ENCODE measurements around the gene BTRC.

GRCh38 chr10:101487399-101487798 lies 133.4 kb downstream of the BTRC start:
- no peak for TF ChIP-seq POLR2A (IDR thresholded peaks at IDR 0.05)
- TF ChIP-seq, protein P1, sequence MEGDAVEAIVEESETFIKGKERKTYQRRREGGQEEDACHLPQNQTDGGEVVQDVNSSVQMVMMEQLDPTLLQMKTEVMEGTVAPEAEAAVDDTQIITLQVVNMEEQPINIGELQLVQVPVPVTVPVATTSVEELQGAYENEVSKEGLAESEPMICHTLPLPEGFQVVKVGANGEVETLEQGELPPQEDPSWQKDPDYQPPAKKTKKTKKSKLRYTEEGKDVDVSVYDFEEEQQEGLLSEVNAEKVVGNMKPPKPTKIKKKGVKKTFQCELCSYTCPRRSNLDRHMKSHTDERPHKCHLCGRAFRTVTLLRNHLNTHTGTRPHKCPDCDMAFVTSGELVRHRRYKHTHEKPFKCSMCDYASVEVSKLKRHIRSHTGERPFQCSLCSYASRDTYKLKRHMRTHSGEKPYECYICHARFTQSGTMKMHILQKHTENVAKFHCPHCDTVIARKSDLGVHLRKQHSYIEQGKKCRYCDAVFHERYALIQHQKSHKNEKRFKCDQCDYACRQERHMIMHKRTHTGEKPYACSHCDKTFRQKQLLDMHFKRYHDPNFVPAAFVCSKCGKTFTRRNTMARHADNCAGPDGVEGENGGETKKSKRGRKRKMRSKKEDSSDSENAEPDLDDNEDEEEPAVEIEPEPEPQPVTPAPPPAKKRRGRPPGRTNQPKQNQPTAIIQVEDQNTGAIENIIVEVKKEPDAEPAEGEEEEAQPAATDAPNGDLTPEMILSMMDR (IDR thresholded peaks at IDR 0.05): no peak
- TF ChIP-seq POLR2AphosphoS5 (IDR thresholded peaks at IDR 0.05): no peak
- TF ChIP-seq EP300 (IDR thresholded peaks at IDR 0.05): no peak

Data from sigmoid colon (tissue), 4 donors.